HG02610 (cell line): ENCODE results near the gene TIPARP.

Experiments used
- ATAC-seq: cut with Tn5 transposase; IDR thresholded peaks from one replicate; pipeline ENCODE4 v1.9.1; 2021; ENCODE audit warnings: mild to moderate bottlenecking, moderate library complexity; ENCODE audit not compliant: unreplicated experiment

Gene TIPARP

DNA sequence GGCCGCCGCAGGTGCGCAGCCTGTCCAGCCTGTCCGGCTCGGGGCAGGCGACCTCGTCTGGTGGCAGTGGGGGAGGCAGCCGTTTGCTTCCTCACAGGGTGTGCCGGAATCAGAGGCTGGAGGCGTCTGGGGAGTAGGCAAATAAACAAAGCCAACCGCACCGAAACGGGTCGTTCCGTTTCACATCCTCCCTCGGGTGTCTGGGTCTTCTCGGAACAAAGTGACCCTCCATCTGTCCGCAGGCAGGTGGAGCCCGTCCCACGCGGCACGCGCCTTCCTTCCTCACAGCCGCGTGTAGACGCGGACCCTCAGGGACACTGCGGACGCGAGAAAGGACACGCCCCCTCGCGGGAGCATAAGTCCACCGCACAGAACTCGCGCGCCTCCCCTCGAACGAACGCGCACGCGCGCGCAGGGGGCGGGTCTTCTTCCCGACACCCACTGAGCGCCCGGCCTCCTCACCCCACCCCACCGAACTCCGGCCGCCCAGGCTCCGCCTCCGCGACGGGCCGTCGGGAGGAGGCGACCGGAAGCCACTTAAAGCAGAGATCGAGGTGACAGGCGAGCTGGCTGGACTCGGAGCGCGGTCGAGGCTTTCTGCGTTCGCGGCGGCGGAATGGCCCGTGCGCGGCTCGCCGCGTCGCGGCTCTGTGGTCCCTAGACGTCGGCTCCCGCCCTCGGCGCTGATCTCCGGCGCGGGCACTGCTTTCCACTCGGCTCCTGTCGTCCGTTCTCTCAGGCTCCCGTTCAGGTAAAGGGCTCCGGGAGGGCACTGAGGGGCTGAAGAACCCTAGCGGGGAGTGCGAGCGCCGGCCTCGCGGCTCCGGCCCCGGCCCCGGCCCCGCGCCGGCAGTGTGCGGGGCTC lies at the start of gene TIPARP:
Gene TIPARP (plus strand): TSS at position 545 of the 865 bp plus-strand sequence. CDS start 3,108 bp downstream, outside the sequence.
- peak; percentile 79 for ATAC-seq

DNA sequence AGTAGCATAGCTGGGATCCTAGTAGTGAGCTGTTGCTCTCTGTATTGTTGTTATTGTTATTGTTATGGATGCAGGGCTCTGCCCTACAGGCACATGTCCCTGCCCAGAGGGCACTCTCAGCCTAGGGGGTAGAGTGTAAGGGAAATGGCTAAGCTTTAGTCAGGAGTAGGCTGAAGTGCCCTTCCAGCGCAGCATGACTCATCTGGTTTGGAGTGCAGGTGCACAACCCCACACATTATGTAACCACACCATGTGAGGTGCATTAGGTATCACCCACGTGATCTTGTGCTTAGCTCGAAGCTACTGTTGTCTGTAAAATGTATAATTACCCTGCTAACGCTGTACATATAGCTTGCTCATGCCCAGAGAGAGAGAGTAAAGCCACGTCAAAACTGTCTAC lies 48.3 kb upstream of the TIPARP start:
- ATAC-seq, result no peak

DNA sequence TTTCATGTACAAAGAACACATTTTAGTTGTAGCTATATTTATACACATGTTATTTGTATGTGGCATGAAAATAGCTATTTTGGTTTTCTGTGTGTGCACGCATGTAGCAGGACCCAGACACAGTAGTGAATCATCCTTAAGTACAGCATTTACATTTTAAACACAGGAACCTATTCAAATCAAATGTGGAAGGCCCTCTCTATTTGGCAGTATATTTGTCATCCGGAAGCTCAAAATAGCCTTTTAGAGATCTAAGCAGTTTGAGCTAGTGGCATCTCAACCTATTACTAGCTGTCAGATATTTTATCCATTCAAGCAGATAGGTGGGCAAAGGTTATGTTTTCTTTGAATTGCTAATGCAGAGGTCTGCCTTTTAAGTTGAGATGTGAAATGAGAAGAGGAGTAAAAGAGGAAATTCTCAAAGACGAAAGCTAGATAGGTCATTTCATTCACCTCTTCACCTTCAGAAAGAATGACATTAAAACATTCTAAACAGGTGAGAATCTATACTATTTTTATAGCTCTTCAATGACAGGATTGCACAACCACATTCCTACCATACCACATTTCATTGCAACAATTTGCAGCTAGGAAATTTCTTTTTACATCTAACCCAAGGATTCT lies 46.3 kb upstream of the TIPARP start:
- no peak for ATAC-seq

DNA sequence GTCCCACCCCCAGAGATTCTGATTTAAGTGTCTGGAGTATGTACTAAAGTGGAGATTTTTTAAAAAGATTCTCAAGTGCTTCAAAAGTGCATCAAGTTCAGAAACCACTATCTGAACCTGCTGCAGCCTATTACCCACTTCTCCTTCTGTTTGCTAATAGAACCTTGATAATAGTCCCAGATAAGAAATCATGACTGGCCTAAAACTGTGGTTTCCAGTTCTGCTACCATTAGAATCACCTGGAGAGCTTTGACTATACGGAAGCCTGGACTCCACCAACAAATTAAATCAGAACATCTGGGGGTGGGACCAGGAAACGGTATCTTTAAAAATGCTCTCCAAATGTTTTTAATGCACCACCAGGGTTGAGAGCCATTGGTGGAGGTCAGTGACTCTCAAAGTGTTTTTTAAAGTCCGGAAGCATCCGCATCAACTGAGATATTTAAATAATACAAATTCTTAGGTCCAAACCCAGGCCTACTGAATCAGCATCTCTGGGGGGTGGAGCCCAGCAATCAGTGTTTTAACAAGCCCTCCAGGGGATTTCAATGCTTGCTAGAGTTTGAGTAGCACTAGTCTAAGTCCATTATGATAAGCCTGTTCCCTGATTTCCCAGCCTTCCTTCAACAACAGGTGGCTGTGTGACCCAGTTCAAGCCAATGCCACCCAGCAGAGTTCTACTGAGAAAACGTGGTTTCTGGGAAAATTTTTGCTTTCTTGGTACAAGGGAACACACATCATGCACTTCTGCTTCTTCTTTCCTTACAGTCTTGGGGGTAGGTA lies 45.4 kb upstream of the TIPARP start:
- ATAC-seq, result no peak

GRCh38 chr3:156630081-156630772 lies 44.2 kb upstream of the TIPARP start:
- no peak for ATAC-seq

DNA sequence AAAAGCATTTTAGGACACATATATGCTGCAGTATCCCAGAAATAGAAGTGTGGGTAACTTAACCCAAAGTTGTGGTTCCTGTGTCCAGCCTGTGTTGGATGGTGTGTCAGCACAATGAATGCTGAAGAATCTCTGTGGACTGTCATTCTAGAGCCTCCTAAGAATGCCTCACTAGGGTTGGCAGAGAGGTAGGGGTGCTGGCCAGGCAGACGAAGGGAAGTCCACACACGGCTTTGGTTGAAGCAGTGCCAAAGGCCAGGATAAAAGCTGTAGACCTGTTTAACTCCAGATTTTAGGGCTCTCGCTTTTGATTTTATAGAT lies 43.7 kb upstream of the TIPARP start:
- ATAC-seq, result no peak

DNA sequence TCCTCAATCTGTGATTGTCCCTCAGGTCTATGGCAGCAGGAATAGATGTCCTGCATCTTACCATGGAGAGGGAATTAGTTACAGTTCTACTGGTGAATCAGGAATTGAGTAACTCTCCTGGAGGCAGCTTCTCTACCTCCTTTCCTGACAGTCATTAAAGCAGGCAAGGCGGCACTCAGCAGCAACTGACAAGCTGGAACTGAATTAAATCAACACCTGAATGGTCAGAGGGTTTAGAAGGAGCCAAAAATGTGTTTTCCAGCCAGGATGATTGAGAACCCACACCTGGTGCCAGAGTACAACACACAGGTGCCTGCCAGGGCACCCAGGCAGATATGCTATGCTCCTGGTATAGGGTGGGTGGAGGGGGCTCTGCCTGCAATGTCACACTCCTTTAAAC lies 43.1 kb upstream of the TIPARP start:
- ATAC-seq, result no peak

- no peak for ATAC-seq
These were observed 41.8 kb upstream of the TIPARP start for GRCh38 chr3:156632601-156633000.

DNA sequence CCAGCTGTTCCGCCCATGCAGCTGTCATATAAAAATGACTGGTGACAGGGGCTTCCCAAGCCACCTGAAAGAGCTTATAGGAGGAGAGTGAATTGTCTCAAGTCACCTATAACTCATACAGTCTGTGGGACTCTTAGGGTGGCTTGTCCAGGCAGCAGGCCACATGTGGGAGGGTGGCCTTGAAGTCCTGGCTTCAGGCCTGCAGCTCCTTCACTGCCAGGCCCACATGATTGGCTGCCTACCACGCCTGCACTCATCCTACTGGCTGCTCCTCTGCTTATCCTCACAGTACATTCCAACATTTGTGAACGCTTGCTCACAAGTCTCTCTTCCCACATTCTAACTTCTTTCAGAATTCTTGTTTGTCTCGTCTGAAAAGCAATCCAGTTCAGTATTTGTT lies 41.1 kb upstream of the TIPARP start:
- ATAC-seq, result no peak

DNA sequence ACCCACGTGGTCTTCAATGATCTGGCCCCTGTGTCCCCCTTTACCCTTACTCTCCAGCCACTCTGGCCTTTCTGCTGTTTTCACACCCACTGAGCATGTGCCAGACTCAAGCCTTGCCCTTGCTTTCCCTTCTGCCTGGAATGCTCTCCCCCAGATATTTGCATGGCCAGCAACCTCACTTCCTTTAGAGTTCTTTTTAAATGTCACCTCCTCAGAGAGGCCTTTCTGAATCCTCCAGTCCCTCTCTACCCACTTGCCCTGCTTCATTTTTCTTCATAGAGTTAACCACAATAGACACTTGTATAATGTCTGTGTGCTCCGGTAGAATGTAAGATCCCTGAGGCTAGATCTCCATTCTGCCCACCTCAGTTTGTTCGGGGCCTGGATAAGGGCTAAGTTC lies 39.4 kb upstream of the TIPARP start:
- no peak for ATAC-seq

DNA sequence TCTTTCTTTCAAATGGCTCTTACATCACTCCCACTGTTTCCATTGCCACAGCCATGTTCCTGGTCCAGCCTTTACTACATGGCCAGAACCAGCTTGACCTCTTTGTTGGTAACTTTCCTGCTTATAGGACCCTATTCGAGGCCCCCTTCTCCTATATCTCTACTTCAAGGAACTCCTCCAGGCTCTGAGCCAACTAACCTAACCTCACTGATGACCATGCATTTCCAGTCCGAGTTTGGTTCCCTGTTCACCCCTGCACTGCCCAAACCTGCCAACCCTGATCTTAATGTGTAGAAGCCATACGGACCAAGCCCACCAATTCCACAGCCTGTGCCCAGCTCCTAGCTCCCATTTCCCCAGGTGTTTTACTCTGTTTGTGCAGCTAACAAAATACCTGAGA lies 38.4 kb upstream of the TIPARP start:
- ATAC-seq, result no peak

DNA sequence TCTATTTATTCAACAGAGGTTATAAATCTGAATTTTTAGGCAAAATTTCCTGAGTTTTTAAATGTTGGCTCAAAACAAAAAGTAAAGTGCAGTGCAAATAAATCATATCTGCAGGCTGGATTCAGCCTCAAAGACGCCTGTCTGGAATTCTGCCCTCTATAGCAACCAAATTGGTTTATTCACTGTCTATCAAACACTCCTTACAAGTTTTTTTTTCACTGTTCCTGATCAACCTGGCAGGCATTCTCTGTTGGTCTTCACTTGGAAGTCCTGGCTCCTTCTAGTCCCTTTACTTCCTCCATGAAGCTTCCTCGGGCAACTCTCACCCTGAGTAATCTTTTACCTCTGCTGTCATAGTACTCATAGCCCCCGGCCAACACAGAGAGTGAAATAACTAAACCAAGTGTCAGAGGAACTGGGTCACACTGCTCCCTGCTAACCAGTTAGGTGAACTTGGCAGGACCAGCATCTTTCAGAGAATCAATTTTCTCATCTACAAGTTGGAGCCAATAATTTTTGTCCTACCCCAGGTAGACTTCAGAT lies 36.8 kb upstream of the TIPARP start:
- ATAC-seq, result no peak

DNA sequence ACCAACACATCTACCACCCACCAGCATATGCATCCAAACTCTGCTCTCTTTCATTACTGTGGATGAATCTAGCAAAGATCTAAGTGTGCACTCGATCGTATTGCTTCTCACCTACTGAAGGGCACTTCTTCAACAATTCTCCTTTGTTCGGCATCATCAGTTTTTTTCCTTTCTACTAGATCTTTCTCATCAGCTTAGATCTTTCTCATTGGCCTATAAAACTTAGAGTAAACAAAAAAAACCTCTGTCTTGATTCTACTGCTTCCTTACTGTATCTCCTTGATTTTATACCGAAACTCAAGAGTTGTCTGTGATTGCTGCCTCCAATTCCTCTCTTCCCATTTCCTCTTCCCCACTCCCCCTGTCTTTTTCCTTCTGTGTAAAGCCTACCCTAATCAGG lies 36.1 kb upstream of the TIPARP start:
- no peak for ATAC-seq

- ATAC-seq, result no peak
These were observed 34.9 kb upstream of the TIPARP start for GRCh38 chr3:156639414-156640023.

DNA sequence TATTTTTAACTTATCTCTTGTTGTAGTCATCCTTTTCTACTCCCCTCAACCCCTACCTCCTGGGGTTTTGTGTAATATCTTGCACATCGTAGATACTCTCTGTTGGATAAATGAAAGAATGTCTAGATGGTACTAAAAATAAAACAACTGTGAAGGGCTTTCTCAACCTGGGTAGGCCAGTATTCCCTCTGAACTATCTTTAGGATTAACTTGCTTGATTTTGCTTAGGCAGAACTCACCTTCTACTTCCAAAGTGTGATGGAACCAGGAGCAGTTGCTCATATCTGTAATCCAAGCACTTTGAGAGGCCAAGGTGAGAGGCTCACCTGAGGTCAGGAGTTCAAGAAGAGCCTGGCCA lies 32.8 kb upstream of the TIPARP start:
- no peak for ATAC-seq

- no peak for ATAC-seq
These were observed 31.4 kb upstream of the TIPARP start for GRCh38 chr3:156642750-156643728.

DNA sequence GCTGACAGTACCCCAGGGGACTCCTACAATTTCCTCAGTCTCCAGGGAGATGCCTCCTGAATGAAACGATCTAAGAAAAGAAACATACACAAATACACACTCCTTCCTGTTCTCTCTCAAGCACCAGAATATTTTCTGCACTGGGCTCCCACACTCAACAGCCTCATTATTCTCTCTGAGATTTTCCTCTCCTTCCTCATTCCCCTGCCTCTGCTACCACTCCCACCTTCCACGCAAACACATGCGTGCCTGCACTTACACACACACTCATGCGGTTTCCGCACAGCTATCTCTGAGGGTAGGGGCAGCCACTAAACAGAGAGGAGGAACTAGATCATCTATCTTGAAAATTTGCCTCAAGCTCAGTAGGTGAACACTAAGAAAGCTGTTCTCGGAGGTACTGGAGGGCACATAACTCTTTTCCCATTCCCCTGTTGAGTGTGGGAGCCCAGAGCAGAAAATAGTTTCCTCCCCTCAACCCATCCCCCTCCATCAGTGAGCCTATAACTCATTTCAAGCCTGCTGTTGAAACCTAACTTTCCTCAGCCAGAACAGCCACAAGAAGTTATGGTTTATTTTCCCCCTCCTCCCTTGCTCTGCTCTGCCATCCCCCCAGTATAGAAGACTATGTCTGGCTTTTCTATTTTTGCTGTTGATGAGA lies 30.5 kb upstream of the TIPARP start:
- ATAC-seq, result peak; percentile 84

DNA sequence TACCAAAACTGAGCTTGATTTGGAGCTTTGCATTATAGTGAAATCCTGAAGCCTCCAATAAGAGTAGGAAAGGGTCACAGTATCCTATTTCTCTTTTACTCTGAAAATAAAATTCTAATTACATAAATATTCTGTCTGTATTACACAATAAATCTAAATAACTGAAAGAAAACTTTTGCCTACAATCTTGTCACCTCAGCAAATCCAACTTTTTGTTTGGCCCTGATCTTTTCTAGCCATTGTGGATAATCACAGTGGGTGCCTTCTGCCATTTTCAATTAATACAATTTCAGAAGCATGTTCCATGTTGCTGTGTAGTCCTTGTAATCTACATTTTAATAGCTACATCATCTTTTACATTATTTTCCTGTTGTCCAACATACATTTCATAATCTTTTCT lies 29.4 kb upstream of the TIPARP start:
- no peak for ATAC-seq

DNA sequence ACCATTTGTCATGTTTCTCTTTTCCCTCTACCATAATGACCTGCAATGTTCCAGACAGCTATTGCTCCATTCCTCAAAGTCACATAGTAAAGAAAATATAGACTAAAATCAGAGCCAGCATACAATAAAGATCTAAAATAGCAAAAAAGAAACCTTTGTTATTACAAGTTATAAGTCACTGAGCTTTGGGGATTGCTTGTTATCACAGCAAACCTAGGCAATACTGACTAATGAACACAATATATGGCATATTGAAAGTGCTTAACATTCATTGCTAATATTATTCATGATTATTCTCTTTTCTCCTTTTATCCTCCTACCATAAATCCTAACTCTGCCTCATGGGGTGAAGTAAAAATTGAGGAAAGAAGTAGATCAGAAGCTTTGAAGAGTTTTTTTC lies 27.4 kb upstream of the TIPARP start:
- ATAC-seq, result no peak
